HCT116 (cell line): ENCODE measurements around the gene PLAU. TPM values are rescaled to one million over a fixed set of nuclear protein-coding genes. Genes with fewer than 3 reads are reported as not detected.

ENCODE experiments used
- ATAC-seq: fragments of 200-7000 bp; cut with Tn5 transposase; 2 replicates; pipeline ENCODE4 v1.9.1; 2020; ENCODE audit warnings: mild to moderate bottlenecking, moderate library complexity
- BruUV-seq: library from RNA; stranded (reverse); fragments of 400-500 nt; replicated peaks from 2 replicates; lab custom pipeline; 2021; lab: Mats Ljungman, UMichigan
- CTCF ChIA-PET: fragments of 300-600 bp; sonication (Branson Sonifier 250); formaldehyde crosslinking; loops from one replicate; lab custom pipeline; 2021; ENCODE audit warnings: antibody characterized with exemption; lab: Charles Lee
- POLR2A ChIA-PET: fragments of 300-600, 350-600 bp; sonication (Branson Sonifier 250); formaldehyde crosslinking; loops from one replicate; lab custom pipeline; 2021; ENCODE audit warnings: antibody characterized with exemption; lab: Charles Lee
- RAD21 ChIA-PET, 2 experiments: fragments of 300-600 bp; sonication (Branson Sonifier 250); formaldehyde crosslinking; loops; one replicate each; lab custom pipeline; 2023; ENCODE audit warnings: low total read pairs in 2 of 2; ENCODE audit not compliant: uncharacterized antibody in 2 of 2, unreplicated experiment in 2 of 2, low non-redundant PET in 1 of 2; lab: Charles Lee
- DNase-seq: peaks from one replicate; pipeline ENCODE4 v3.0.0-alpha.2; 2010; ENCODE audit warnings: low read depth, low spot score
- H2AFZ ChIP-seq: fragments of 200-600 bp; shearing (Covaris generic), sonication (generic); 2 replicates; pipeline ENCODE4 v1.6.1; 2017; ENCODE audit warnings: low read depth, mixed run types, mixed read lengths, antibody characterized with exemption, low read length; ENCODE audit not compliant: poor library complexity, severe bottlenecking
- H3K27ac ChIP-seq: 2 replicates; pipeline ENCODE4 v1.5.1; 2012; ENCODE audit warnings: low read depth, low read length
- H3K27me3 ChIP-seq: fragments of 200-600 bp; sonication (generic); 2 replicates; pipeline ENCODE4 v1.6.1; 2016; ENCODE audit warnings: mixed run types, low read length, mixed read lengths; ENCODE audit not compliant: insufficient read depth
- H3K36me3 ChIP-seq, 2 experiments: fragments of 200-500 bp in 1 of 2; fragments of 200-600 bp in 1 of 2; sonication (Bioruptor generic) in 1 of 2; sonication (generic) in 1 of 2; 2 replicates each; pipeline versions ENCODE4 v1.5.1 to v1.6.1; 2014 to 2016; ENCODE audit warnings: low read length in 2 of 2, inconsistent platforms in 1 of 2, mixed read lengths in 1 of 2, mixed run types in 1 of 2; ENCODE audit not compliant: insufficient read depth in 2 of 2, control insufficient read depth in 1 of 2
- H3K4me1 ChIP-seq, 2 experiments: fragments of 200-600 bp in 1 of 2; sonication (generic) in 1 of 2; 2 replicates each; pipeline versions ENCODE4 v1.5.1 to v1.6.1; 2012 to 2017; ENCODE audit warnings: low read length in 2 of 2, inconsistent platforms in 1 of 2, mild to moderate bottlenecking in 1 of 2, mixed read lengths in 1 of 2, mixed run types in 1 of 2, moderate library complexity in 1 of 2; ENCODE audit not compliant: insufficient read depth in 2 of 2, control insufficient read depth in 1 of 2
- H3K4me2 ChIP-seq: fragments of 200-600 bp; sonication (generic); 2 replicates; pipeline ENCODE4 v1.6.1; 2017; ENCODE audit warnings: mixed run types, low read length, mixed read lengths
- H3K4me3 ChIP-seq, 2 experiments: fragments of 200-600 bp in 1 of 2; sonication (generic) in 1 of 2; replicated peaks in 1 of 2; 2 replicates each; pipeline ENCODE4 v1.5.1; 2011 to 2016; ENCODE audit warnings: low read length in 2 of 2, control low read depth in 1 of 2, low read depth in 1 of 2, mild to moderate bottlenecking in 1 of 2, mixed read lengths in 1 of 2, mixed run types in 1 of 2
- H3K79me2 ChIP-seq: fragments of 200-600 bp; sonication (generic); 2 replicates; pipeline ENCODE4 v1.6.1; 2017; ENCODE audit warnings: mild to moderate bottlenecking, mixed run types, low read length, moderate library complexity, mixed read lengths; ENCODE audit not compliant: insufficient read depth
- H3K9ac ChIP-seq: fragments of 200-600 bp; sonication (generic); 2 replicates; pipeline ENCODE4 v1.6.1; 2016; ENCODE audit warnings: low read length, mixed read lengths
- H3K9me2 ChIP-seq: fragments of 200-600 bp; sonication (generic), shearing (Covaris generic); 2 replicates; pipeline ENCODE4 v1.6.1; 2017; ENCODE audit warnings: mixed run types, mild to moderate bottlenecking, moderate library complexity; ENCODE audit not compliant: insufficient read depth
- H3K9me3 ChIP-seq, 2 experiments: fragments of 200-500 bp in 1 of 2; fragments of 200-600 bp in 1 of 2; sonication (Bioruptor generic) in 1 of 2; sonication (generic) in 1 of 2; 2 replicates each; pipeline ENCODE4 v1.6.1; 2014 to 2017; ENCODE audit warnings: low read length in 2 of 2, mixed read lengths in 2 of 2, inconsistent platforms in 1 of 2, low read depth in 1 of 2, mild to moderate bottlenecking in 1 of 2, mixed run types in 1 of 2, moderate library complexity in 1 of 2; ENCODE audit not compliant: control insufficient read depth in 1 of 2, insufficient read depth in 1 of 2
- H4K20me1 ChIP-seq: fragments of 200-600 bp; sonication (generic), shearing (Covaris generic); 2 replicates; pipeline ENCODE4 v1.6.1; 2017; ENCODE audit warnings: mixed run types, mild to moderate bottlenecking, moderate library complexity; ENCODE audit not compliant: insufficient read depth
- CTCF ChIP-seq, 3 experiments: fragments of 200-600 bp in 1 of 3; sonication (generic) in 1 of 3; IDR thresholded peaks in 2 of 3; conservative IDR thresholded peaks in 1 of 3; 2 replicates each; pipeline ENCODE4 v1.5.1; 2012 to 2017; ENCODE audit warnings: low read depth in 2 of 3, low read length in 2 of 3, antibody characterized with exemption in 1 of 3, borderline replicate concordance in 1 of 3, control low read depth in 1 of 3, mild to moderate bottlenecking in 1 of 3, mixed read lengths in 1 of 3, mixed run types in 1 of 3, moderate library complexity in 1 of 3; ENCODE audit not compliant: insufficient read depth in 1 of 3
- EZH2 ChIP-seq: fragments of 200-600 bp; sonication (generic); IDR thresholded peaks from 2 replicates; pipeline ENCODE4 v1.6.1; 2017; ENCODE audit warnings: antibody characterized with exemption, mixed run types
- EZH2phosphoT487 ChIP-seq: fragments of 200-600 bp; IDR thresholded peaks from 2 replicates; pipeline ENCODE4 v1.6.1; 2018; ENCODE audit warnings: antibody characterized with exemption, borderline replicate concordance
- REST ChIP-seq: IDR thresholded peaks from 2 replicates; pipeline ENCODE4 v1.6.1; 2012; ENCODE audit warnings: low read depth
- SIN3A ChIP-seq: IDR thresholded peaks from 2 replicates; pipeline ENCODE4 v1.6.1; 2012; ENCODE audit warnings: low read depth
- SRF ChIP-seq: IDR thresholded peaks from 2 replicates; pipeline ENCODE4 v1.6.1; 2012; ENCODE audit warnings: low read depth
- YY1 ChIP-seq: IDR thresholded peaks from 2 replicates; pipeline ENCODE4 v1.6.1; 2011; ENCODE audit warnings: low read length, low read depth, moderate library complexity, mild to moderate bottlenecking; ENCODE audit not compliant: insufficient replicate concordance; ENCODE audit errors: extremely low read depth
- ZFX ChIP-seq: fragments of 450-650 bp; IDR thresholded peaks from 2 replicates; pipeline ENCODE4 v1.6.1; 2017
- intact Hi-C: fragments of 100-400 bp; cut with micrococcal nuclease; formaldehyde crosslinking; loops from 2 replicates; pipeline ENCODE4 v1.10.0; 2022
- total RNA-seq: library from RNA; stranded (reverse); gene quantifications from one replicate; pipeline ENCODE4 v1.2.1, GENCODE V29; 2021; ENCODE audit not compliant: unreplicated experiment

The PLAU gene
- total RNA-seq, 1 experiment from 2014 or later: 60.3 TPM

DNA sequence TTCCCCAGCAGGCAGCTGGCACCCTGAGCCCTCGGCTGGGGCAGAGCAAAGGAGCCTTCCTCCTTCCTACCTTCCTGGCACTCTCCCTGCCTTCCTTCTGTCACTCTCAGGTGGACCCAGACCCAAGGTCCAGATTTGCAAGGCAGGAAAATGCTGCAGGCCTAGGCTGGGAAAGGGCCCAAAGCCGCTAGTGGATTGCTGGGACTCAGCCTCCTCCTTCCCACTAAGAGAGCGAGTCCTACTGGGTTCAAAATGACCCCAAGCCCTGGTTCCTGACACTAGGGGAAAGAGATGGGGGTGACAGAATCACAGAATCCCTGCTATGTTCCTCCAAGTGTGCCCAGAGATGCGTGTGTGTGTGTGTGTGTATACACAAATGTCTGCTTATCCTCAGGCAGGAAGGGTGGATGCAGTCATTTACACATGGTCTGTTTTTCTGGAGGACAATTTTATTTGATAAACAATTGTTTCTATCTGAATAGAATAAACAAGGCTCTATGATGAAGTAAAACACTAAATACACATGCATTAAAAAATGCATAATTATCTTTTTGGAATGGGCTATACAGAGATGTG is 1.3 kb upstream of the PLAU start (continued):
- TF ChIP-seq CTCF (IDR thresholded peaks at IDR 0.05 in 2 of 3, conservative IDR thresholded peaks at IDR 0.05 in 1 of 3; ENCODE audit: borderline replicate concordance in 1 of 3, insufficient read depth in 1 of 3, low read depth in 2 of 3, low read length in 2 of 3): no peak
- TF ChIP-seq EZH2phosphoT487: no peak
- no peak for TF ChIP-seq SIN3A
- no peak for TF ChIP-seq YY1
- TF ChIP-seq SRF: no peak

GRCh38 chr10:73910401-73910763 is 550 bp upstream of the PLAU start:
- Histone ChIP-seq H3K4me1 (peaks cover 49 to 70% of the 10 kb centered on the region in 2 experiments), H4K20me1 (no peaks in the 10 kb centered on the region), H3K4me2 (peak overlapping the region; percentile 97), H3K9ac (peak overlapping the region; percentile 77), H3K4me3 (peak overlapping the region; percentile 63 to 73), H3K79me2 (peaks cover 9% of the 10 kb centered on the region; the same call in 1 of the 2 replicates), H3K27ac (peak overlapping the region; percentile 92), H3K9me3 (no peaks in the 10 kb centered on the region), H3K9me2 (no peaks in the 10 kb centered on the region), H3K36me3 (peaks cover 0 to 12% of the 10 kb centered on the region in 2 experiments; a peak in 2 of 4 replicates), H2AFZ (peak overlapping the region; percentile 39), H3K27me3 (no peaks in the 10 kb centered on the region)
- BruUV-seq: no TSS peak
- ChIA-PET RAD21 (no interaction called here), POLR2A (interaction anchor here (1.3 to 7.0 kb wide), 4 partner anchors 10 to 22 kb away, joined by 3 to 32 read pairs (median 6); no protein-coding TSS in a partner anchor), CTCF (no interaction called here)
- DNase-seq (no peak), ATAC-seq (peak; percentile 24)
- TF ChIP-seq CTCF (IDR thresholded peaks at IDR 0.05 in 2 of 3, conservative IDR thresholded peaks at IDR 0.05 in 1 of 3; ENCODE audit: borderline replicate concordance in 1 of 3, insufficient read depth in 1 of 3, low read depth in 2 of 3, low read length in 2 of 3) (peak in 2 of 3 experiments; percentile 21 to 29; a peak in 1 of 6 replicates), EZH2 (no peak), YY1 (no peak), SRF (no peak), REST (no peak), EZH2phosphoT487 (no peak), ZFX (no peak)
- intact Hi-C loops: loop anchor here (2.0 kb wide), 1 partner anchor 24 kb away; no protein-coding TSS in a partner anchor
